HL-60/S4 (cell line): ENCODE data around the gene GPR176.
"Not testable (repeated sequence)": the region's sequence is repeated elsewhere in the genome, so short reads cannot be mapped to it uniquely, and the experiment has no call there.

Experiments used
- in situ Hi-C: fragments of 300-500 bp; cut with MboI; formaldehyde crosslinking; loops from 2 replicates; pipeline ENCODE4 v1.14.3; 2022; ENCODE audit warnings: low sequenced_read_pairs

GPR176 gene

GRCh38 chr15:39817892-39818291 is 102.2 kb downstream of the GPR176 start:
- in situ Hi-C loops = no loop called here

DNA sequence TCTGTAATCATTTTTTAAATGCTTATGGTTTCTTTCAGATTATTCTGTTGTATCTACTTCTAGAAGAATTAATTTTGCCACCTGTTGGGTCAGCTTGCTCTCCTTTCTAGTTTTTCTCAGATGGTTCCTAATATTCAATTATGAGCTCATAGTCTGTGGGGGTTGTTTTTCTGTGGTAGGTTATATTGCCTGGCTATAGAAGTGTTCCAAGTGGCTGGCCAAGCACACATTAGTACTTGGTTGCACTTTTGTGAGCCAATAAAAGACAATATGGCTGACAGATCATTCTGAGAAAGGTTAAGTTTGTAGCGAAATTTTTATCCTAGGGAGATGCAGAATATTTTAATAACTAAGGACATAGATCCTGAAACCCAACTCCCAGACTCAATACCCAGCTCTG is 105.6 kb downstream of the GPR176 start:
- in situ Hi-C loops = no loop called here

GRCh38 chr15:39812651-39813050 is 107.4 kb downstream of the GPR176 start:
- in situ Hi-C loops = not testable (repeated sequence)

GRCh38 chr15:39808909-39809308 is 111.2 kb downstream of the GPR176 start:
- in situ Hi-C loops = no loop called here

DNA sequence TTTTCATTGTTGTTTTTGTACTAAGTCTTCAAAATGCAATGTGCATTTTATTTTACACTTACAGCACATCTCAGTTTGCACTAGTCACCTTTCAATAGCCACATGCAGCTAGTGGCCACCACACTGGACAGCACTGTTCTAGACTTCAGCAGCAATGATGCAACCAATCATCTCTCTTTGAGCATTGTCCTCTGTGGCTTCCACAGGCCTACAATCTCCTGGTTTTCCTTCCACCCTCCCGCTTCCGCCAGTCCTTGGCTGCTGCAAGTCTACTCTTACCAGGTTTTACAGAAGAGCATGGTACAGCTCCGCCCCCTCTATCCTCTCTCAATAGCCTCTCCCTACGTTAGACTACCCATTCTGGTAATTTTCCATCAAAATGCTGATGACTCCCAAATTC is 112.3 kb downstream of the GPR176 start:
- in situ Hi-C loops = no loop called here

GRCh38 chr15:39804026-39804425 is 116.0 kb downstream of the GPR176 start:
- in situ Hi-C loops = no loop called here

DNA sequence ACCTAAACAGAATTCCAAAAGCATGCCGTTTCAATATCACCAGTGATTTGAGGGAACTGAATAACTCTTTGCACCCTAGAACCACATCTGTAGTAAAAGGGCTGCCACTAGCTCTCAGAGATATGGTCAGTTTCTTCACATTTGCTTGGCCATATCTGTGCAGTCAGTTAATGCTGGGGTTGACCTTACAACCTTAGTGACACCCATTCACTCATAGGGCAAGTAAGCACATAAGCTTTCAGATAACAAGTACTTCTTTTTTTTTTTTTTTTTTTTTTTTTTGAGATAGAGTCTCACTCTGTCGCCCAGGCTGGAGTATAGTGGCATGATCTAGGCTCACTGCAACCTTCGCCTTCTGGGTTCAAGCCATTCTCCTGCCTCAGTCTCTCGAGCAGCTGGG is 117.0 kb downstream of the GPR176 start:
- in situ Hi-C loops = no loop called here

DNA sequence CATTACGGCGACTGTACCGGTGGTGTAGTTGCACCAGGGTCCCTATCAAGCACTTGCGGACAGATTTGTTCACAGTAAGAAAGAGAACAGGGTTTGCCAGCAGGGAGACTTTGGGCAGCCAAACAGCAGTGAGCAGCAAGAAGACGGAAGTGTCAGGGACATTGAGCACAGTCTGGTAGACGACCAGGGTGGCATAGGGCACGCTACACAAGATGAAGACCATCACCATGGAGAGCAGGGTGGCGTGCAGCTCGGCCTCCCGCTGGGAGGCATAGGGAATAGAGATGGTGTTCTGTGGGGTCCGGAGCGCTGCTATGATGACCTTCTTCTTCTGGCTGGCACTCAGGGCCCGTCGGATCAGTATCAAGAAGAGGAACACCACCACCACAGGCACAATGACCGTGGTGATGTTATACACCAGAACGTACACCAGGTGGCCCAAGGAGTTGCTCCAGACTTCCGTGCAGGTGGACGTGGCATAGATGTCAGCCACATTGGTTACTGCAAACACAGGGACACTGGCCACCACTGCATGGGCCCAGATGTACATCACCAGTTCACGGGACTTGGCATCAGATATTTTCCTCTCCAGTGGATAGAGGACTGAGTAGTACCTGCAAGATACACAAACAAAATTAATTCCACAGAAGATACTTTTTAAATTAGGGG is 118.3 kb downstream of the GPR176 start:
- in situ Hi-C loops = no loop called here

DNA sequence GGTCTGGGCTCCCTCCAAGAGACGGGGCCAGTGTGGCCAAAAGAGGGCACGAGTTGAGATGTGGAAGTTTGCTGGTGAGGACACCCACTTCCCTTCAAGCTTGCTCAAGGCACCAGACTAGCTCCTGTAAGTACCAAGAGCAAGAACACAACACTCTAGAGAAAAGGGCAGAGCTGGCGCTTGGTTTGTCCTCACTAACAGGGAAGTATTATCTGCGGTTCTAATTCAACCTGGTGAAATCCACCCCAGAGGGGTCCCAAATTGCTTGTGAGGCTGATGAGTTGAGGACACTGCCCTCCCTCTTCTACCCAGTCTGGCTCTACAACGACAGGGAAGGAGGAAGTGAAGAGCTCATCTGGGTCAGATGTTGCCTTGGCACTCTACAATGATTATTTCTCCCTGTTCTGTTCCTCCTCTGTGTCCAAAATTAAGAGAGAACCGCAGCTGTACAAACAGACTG is 120.5 kb downstream of the GPR176 start:
- in situ Hi-C loops = loop anchor here (25.0 kb wide), 1 partner anchor 463 kb away; no protein-coding TSS in a partner anchor

GRCh38 chr15:39798382-39798781 is 121.7 kb downstream of the GPR176 start:
- in situ Hi-C loops = loop anchor here (25.0 kb wide), 1 partner anchor 464 kb away; no protein-coding TSS in a partner anchor

DNA sequence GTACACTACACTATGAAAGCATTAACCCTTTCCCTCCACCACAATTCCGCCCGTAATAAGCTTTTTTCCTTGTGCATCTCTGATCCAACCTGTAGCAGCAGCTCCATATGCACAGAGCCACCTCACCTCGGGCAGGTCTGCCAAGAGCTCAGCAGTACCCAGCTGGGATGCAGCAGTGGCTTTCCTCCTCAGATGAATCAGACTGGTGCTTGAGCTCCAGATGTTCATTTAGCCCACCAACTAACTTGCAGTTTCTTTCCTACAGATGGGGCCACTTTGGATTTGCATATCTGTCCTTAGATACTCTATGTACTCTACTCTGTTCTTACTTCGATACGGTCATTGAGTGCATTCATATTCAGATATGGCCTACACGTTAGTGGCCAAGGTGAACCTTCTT is 122.7 kb downstream of the GPR176 start:
- in situ Hi-C loops = loop anchor here (25.0 kb wide), 1 partner anchor 465 kb away; no protein-coding TSS in a partner anchor

- in situ Hi-C loops = loop anchor here (25.0 kb wide), 1 partner anchor 466 kb away; no protein-coding TSS in a partner anchor
These were observed 123.5 kb downstream of the GPR176 start for GRCh38 chr15:39796601-39797000.

GRCh38 chr15:39795486-39795885 is 124.6 kb downstream of the GPR176 start:
- in situ Hi-C loops = loop anchor here (25.0 kb wide), 1 partner anchor 467 kb away; no protein-coding TSS in a partner anchor

DNA sequence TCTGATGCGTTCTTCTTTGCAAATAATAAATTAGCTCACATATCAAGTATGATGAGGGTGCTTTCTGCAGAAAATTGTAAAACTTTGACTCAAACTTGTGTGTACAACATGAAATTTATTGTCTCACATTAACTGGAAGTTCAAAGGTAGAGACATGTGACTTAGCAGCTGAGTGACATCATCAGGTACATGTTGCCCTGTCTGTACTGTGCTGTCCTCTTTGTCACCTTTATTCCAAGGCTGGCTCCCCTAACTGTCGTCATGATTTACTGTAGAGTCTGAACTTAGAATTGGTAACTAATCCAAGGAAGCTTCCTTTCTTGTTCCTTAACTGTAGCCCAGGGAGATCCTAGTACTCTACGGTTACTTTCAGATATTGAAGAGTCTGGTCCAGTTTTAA is 125.1 kb downstream of the GPR176 start:
- in situ Hi-C loops = loop anchor here (25.0 kb wide), 1 partner anchor 467 kb away; no protein-coding TSS in a partner anchor

GRCh38 chr15:39793923-39794322 is 126.1 kb downstream of the GPR176 start:
- in situ Hi-C loops = loop anchor here (25.0 kb wide), 1 partner anchor 468 kb away; no protein-coding TSS in a partner anchor

GRCh38 chr15:39792844-39793335 is 127.2 kb downstream of the GPR176 start:
- in situ Hi-C loops = loop anchor here (25.0 kb wide), 1 partner anchor 469 kb away; no protein-coding TSS in a partner anchor

DNA sequence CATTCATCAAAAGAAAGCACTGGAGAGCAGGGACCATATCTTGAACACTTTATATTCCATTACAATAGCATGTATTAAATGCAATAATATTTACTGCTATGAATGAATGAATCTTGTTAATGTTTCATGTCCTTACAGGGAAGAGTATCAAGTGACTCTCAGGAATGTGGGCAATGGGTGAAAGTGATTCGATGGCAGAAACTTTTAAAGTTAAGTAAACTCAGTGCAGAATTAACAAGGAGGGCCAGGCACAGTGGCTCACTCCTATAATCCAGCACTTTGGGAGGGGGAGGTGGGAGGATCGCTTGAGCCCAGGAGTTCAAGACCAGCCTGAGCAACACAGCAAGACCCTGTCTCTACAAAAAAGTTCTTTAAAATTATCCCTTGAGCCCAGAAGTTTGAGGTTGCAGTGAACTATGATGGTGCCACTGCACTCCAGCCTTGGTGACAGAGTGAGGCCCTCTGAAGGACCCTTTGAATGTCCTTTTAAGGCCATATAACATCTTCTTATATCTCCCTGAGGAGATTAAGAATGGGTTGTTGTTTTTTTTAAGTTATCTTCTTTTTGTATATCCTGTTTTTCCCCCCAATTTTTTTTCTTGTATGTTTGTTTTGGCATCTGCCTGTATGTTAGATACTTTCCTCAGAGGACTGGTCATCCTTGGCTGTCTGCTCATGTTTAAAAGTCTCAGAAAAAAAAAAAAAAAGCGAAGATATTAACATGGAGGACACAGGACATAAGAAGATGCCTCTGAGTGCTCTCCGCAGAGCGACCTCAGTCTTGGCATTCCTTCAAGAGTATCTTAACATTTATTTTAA is 127.8 kb downstream of the GPR176 start:
- in situ Hi-C loops = loop anchor here (25.0 kb wide), 1 partner anchor 470 kb away; no protein-coding TSS in a partner anchor

GRCh38 chr15:39789736-39790135 is 130.3 kb downstream of the GPR176 start:
- in situ Hi-C loops = loop anchor here (25.0 kb wide), 1 partner anchor 473 kb away; no protein-coding TSS in a partner anchor

DNA sequence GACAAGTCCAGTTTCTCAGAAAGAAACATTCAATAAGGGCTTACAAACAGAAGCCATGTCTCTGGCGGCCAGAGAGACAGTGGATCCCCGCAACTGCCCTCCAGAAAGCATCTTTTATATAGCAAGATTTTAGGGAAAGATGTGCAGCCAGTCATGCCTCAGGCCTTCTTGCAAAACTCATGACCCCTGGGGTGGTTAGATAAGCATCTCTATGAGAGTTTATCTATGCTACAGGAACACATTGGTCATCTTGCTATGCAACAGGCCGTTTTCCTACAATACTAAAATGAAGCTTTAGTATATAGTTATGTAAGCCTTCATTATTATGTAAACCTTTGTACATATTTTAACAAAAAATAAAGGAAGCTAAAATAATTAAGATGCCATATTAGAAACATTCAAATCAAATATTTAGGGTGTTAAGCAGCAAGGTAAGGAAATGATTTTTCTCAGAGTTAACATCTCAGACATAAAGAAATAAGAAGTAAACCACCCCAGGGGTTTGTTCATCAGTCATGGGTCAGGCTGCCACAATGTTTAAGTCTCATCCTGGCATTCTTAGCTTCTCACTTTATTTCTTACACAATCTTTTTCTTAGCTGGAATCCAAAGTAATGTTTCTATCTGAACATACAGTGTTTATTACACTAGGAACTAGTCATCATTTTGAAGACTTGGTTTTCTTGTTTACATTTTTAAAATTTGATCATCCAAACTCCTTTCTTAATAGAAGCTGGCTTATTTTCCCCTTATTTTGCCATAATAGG is 131.1 kb downstream of the GPR176 start:
- in situ Hi-C loops = loop anchor here (25.0 kb wide), 1 partner anchor 473 kb away; no protein-coding TSS in a partner anchor

DNA sequence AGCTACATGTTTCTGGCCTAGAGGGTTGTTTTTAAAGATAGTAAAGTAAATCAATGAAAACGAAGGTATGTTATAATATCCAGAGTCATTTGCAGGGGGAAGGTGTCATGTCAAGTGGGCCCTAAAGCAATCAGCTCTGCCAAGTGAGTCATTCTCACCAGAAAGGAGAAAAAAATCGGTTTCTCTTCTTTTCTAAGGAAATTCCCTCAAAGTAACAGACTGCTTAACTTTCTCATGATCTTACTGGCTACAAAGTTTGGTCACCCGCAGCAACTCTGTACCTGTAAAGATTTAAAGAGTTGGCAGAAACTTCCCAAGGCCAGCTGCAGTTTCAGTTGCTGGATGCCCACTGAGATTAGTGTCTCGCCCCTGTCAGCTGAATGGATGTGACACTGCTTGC is 132.0 kb downstream of the GPR176 start:
- in situ Hi-C loops = loop anchor here (25.0 kb wide), 1 partner anchor 474 kb away; no protein-coding TSS in a partner anchor
